NK-92 (cell line): ENCODE results near the gene GRIK2.
"Not testable (repeated sequence)": the region's sequence is repeated elsewhere in the genome, so short reads cannot be mapped to it uniquely, and the experiment has no call there.

Experiments used
- DNase-seq: peaks from one replicate; lab custom pipeline; 2025; ENCODE audit not compliant: unreplicated experiment; lab: John Stamatoyannopoulos, UW

Gene GRIK2

GRCh38 chr6:101626269-101626668, 232.8 kb downstream of the GRIK2 start:
- DNase-seq, result no peak

GRCh38 chr6:101630941-101631340, 237.4 kb downstream of the GRIK2 start:
- no peak for DNase-seq

- no peak for DNase-seq
Measured at GRCh38 chr6:101633081-101633480, 239.6 kb downstream of the GRIK2 start.

DNA sequence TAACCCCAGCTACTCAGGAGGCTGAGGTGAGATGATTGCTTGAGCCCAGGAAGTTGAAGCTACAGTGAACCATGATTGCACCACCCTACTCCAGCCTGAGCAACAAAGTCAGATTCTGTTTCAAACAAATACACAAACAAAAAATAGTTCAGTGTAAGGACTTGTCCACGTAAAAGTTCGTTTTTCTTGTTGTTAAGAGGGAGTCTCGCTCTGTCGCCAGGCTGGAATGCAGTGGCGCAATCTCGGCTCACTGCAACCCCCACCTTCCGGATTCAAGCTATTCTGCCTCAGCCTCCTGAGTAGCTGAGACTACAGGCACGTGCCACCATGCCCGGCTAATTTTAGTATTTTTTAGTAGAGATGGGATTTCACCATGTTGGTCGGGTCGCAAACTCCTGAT, 245.4 kb downstream of the GRIK2 start:
- DNase-seq, result not testable (repeated sequence)

DNA sequence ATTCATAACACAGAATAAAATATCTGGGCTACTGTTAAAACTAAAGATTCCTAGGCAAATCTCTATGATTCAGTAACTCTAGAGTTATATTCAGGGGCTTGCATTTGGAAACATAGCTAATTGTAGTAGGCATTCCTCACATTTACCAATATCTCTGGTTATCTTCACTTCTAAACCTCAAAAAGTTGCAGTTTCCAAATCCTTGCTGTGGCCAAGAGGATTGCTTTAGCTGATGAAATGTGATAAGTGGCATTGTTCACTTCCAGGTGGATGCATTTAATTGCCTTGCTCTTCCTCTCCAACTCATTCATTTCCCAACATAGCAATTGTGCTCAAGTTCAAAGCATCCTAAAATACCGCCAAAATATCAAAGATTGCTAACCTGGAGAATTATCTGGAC, 246.6 kb downstream of the GRIK2 start:
- DNase-seq, result no peak

- no peak for DNase-seq
Measured at GRCh38 chr6:101645770-101646169, 252.3 kb downstream of the GRIK2 start.

DNA sequence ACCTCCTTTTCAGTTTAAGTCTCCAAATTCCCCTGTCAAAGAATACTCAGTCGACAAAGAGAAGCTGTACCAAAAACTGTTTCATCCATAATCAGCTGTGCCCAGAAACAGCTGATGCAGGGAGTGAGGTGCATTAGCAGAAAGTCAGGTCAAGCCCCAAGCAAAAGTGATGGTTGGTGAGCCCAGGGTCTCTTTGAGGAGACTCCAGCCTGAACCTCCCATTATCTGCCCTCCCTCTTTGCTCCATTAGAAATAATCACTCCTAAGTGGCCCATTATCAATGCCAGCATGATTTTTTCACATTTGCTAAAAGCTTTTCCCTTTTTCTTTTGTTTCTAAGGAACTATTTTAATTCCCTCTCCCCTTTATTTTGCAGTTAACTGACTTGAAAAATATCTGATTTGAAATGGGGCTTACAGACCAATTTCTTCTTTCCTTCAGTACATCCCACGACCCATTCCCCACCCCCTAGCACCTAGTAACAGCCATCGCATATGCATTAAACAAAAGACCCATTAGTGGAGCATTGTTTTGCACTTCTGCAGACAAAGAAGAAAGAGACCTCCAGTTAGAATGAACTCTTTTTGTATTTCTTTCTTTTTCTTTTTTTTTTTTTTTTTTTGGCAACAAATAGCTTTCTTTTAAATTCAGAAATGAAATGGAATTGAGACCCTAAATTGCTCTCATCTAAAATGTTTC, 257.0 kb downstream of the GRIK2 start:
- no peak for DNase-seq

GRCh38 chr6:101652079-101652478, 258.6 kb downstream of the GRIK2 start:
- no peak for DNase-seq

GRCh38 chr6:101655109-101655508, 261.6 kb downstream of the GRIK2 start:
- DNase-seq, result no peak

DNA sequence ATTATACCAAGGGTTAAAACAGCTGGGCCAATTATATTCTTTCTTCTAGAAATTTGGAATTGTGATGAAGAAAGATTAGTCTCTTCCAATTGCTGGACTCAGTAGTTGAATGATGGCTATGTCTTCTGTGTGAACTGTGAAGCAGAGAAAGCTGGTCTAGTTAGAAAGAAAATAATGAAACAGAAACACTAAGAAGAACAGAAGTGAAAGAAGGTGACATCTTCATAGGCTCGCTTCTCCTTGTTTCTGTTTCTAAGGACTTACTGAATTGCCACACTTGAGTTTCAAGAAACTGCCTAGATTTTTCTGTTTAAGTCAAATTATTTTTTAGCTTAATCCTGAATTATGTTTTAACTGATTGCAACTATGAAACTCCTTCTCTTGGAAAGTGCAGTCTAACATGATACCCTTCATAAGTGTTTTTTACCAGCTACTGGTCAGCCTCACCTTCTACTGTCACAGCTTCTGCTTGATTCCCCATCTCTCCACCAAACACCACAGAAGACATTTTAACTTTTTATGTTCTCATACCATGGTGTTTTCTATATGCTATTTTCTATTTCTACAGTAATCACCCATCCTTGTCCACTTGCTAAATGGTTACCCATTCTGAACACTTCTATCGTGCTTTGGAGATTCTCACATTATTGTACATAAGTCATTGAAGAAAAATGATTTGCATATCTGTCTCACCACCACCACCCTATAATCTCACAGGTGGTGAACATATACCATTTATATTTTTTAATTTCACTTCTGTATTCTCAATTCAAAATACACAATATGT, 268.8 kb downstream of the GRIK2 start:
- no peak for DNase-seq

DNA sequence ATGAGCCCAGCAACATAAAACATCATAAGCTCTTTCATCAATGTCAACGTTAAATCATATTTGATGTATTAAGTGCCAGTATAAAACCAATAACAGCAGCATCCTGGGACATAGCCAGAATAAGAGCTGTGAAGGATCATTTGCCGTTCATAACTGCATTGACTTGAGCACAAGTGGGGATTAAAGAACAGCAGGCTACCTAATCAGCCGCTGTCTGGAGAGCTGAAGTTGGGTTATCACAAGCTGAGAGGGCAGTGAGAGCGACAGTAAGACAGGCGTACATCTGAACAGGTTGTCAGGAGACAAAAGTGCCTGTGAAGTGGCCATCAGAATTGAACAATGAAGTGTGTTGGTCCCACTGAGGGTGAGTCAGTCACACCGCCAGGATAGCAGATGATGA, 269.6 kb downstream of the GRIK2 start:
- no peak for DNase-seq

- DNase-seq, result no peak
Measured at GRCh38 chr6:101666256-101666655, 272.7 kb downstream of the GRIK2 start.

DNA sequence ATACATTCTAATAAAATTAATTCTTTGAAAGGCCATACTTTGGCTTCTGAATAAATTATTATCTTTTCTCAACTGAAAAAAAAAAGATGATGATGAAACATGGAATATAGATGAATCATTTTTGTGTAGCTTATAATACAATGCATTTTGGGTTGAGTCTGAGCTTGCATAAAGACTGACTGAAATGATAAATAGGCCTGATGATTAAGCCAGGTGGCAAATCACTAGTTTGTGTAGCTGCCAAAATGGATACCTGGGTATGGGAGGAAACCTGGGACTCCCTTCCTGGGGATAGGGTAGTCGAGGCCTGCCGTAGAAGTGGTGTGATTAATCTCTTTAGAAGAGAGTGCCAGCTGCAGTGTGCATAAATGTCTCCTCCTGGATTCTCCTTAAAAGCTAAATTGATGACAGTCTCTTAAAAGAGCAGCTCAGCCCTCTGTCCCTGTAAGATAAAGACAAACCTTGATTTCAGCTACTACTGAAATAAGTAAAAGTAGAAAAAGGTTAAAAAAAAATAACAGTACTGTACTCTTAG, 275.1 kb downstream of the GRIK2 start:
- no peak for DNase-seq

- no peak for DNase-seq
Measured at GRCh38 chr6:101676187-101676586, 282.7 kb downstream of the GRIK2 start.

DNA sequence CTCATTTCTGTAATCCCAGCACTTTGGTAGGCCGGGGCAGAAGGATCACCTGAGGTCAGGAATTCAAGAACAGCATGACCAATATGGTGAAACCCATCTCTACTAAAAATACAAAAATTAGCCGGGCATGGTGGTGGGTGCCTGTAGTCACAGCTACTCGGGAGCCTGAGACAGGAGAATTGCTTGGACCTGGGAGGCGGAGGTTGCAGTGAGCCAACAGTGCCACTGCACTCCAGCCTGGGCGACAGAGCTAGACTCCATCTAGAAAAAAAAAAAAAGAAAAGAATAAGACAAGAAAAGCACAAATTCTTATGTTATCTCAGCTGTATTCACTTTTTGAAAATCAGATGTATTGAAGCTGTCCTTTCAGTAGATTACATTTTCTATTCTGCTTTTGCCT, 289.4 kb downstream of the GRIK2 start:
- DNase-seq, result no peak

DNA sequence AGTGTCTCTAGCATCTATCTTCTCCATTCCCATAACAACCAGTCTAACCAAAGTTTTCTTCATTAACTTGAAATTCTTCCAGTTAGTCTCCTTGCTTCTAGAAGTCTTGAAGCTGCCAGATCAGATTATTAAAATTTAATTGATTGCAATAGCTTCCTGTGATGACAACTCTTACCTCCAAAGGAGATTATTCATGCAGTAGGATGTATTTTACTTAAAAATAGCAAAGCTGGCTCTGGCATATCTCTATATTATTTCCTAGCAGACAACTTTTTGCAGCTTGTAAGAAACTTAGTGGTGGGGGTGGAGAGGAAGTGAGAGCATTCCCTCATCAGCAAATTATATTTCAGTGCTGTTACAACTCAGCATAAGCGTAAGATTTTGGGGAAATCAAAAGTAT, 290.4 kb downstream of the GRIK2 start:
- no peak for DNase-seq

DNA sequence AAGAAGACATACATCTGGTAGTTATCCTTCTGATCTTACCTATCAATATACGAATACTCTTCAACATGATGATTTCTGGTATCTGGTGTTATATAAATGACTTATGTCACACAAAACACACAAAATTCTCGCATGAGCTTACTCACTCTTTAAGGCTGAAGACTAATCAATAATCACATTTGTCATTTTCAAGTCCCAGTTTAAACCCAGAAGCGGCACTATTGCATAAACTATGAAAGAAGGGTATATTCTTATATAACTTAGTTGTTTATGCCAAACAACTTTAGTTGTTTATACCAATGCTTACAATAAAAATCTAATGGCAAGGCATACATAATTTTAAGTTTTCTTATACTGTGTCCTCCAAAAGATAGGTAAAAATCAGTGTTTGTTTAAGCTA, 293.1 kb downstream of the GRIK2 start:
- no peak for DNase-seq

DNA sequence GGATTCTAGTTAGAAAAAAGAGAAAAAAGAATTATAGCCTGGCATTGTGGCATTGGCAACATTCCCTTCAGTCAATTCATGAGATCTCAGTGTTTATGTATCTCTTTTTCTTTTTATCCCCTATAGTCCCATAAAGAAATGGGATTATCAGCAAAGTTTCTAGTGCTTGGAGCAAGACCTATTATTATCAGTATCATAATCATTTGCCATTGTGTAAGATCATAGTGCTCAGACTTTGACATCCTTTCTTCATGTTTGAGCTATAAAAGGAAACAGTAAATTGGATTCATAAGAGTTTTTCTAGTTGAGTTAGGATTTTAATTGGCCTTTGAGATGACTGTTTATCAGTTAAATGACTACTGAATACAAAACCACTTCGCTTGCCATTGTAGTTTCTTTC, 295.6 kb downstream of the GRIK2 start:
- no peak for DNase-seq

GRCh38 chr6:101689695-101690094, 296.2 kb downstream of the GRIK2 start:
- DNase-seq, result no peak

- DNase-seq, result no peak
Measured at GRCh38 chr6:101700655-101701054, 307.1 kb downstream of the GRIK2 start.

DNA sequence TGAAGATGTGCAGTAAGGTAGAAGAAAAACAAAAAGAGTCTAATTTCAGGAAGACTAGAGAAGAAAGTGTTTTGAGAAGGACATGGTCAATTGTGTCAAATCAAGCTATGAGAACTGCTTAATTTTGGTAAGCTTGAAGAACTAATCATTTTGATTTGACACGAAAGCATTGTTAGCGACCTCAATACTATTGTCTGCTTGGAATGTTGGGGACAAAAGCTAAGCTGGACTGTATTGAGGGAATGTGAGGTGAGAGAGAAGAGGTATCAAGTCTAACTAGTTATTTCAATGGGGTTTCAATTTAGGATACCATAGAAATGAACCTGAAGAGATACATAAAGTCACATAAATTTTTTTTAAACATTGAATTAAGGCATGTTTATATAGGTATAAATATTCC, 309.8 kb downstream of the GRIK2 start:
- no peak for DNase-seq

GRCh38 chr6:101705866-101706265, 312.4 kb downstream of the GRIK2 start:
- DNase-seq, result no peak
